Thoracic aorta (tissue), 2 donors: ENCODE measurements around the gene TEX2. TPM values are rescaled to one million over a fixed set of nuclear protein-coding genes. Genes with fewer than 3 reads are reported as not detected.
"Not testable (repeated sequence)": the region's sequence is repeated elsewhere in the genome, so short reads cannot be mapped to it uniquely, and the experiment has no call there.

Source experiments
- ATAC-seq: fragments of 150-250 bp; one replicate; pipeline ENCODE4 v1.8.0; 2017; ENCODE audit warnings: low read depth; ENCODE audit not compliant: insufficient number of reproducible peaks, low FRiP score
- DNase-seq: peaks from one replicate; pipeline ENCODE4 v3.0.0-alpha.2; 2020; ENCODE audit warnings: low spot score
- H3K27ac ChIP-seq, 2 donors: fragments of 200-600 bp; sonication (generic); 1 replicate in 1 of 2; 2 replicates in 1 of 2; pipeline ENCODE4 v1.5.1; 2016; ENCODE audit warnings: mild to moderate bottlenecking in 2 of 2, moderate library complexity in 2 of 2
- H3K27me3 ChIP-seq: fragments of 200-600 bp; sonication (generic); replicated peaks from 2 replicates; pipeline ENCODE4 v1.6.0; 2016; ENCODE audit warnings: mild to moderate bottlenecking; ENCODE audit not compliant: insufficient read depth
- H3K36me3 ChIP-seq: fragments of 200-600 bp; sonication (generic); one replicate; pipeline ENCODE4 v1.5.1; 2016
- H3K4me1 ChIP-seq, 2 donors: fragments of 200-600 bp; sonication (generic); 1 replicate in 1 of 2; 2 replicates in 1 of 2; pipeline versions ENCODE4 v1.5.1 to v1.6.0; 2016; ENCODE audit warnings: low read depth in 2 of 2, mild to moderate bottlenecking in 1 of 2; ENCODE audit not compliant: control insufficient read depth in 1 of 2
- H3K4me3 ChIP-seq: fragments of 200-600 bp; sonication (generic); 2 replicates; pipeline ENCODE4 v1.5.1; 2016; ENCODE audit warnings: mild to moderate bottlenecking
- H3K9me3 ChIP-seq: fragments of 200-600 bp; sonication (generic); 2 replicates; pipeline ENCODE4 v1.5.1; 2016
- CTCF ChIP-seq: fragments of 200-600 bp; sonication (generic); IDR thresholded peaks from one replicate; pipeline ENCODE4 v1.5.1; 2019; ENCODE audit warnings: antibody characterized with exemption
- total RNA-seq, 2 donors: library from RNA; depleted of rRNA; stranded (reverse); fragments of >200 nt; gene quantifications; one replicate each; pipeline versions ENCODE4 v1.1.0 to v1.2.3, GENCODE V29; 2016

Gene TEX2
- total RNA-seq, 2 donors from 2014 or later = 27.5 to 70.7 TPM

GRCh38 chr17:64124609-64125008 is 138.5 kb downstream of the TEX2 start:
- Histone ChIP-seq H3K36me3 (no peaks in the 10 kb centered on the region), H3K4me1 (peaks cover 11 to 25% of the 10 kb centered on the region in 2 donors), H3K27ac (no peak overlapping the region), H3K4me3 (no peak overlapping the region), H3K9me3 (no peaks in the 10 kb centered on the region), H3K27me3 (no peaks in the 10 kb centered on the region)
- DNase-seq (no peak), ATAC-seq (no peak)
- TF ChIP-seq CTCF = no peak

GRCh38 chr17:64123114-64123513 is 139.9 kb downstream of the TEX2 start:
- TF ChIP-seq CTCF = no peak
- Histone ChIP-seq H3K27me3 (no peaks in the 10 kb centered on the region), H3K27ac (no peak overlapping the region), H3K4me3 (no peak overlapping the region), H3K4me1 (peaks cover 8 to 24% of the 10 kb centered on the region in 2 donors), H3K36me3 (no peaks in the 10 kb centered on the region), H3K9me3 (no peaks in the 10 kb centered on the region)
- DNase-seq = no peak
- no peak for ATAC-seq

GRCh38 chr17:64120972-64121786 is 141.9 kb downstream of the TEX2 start:
- DNase-seq, H3K9me3 ChIP-seq, H3K27ac ChIP-seq, ATAC-seq, H3K4me3 ChIP-seq, H3K27me3 ChIP-seq, H3K36me3 ChIP-seq: not testable (repeated sequence)
- H3K4me1 ChIP-seq = peaks cover 12 to 17% of the 10 kb centered on the region in 2 donors

GRCh38 chr17:64120159-64120810 is 142.8 kb downstream of the TEX2 start:
- no peaks in the 10 kb centered on the region for H3K9me3 ChIP-seq
- no peak for TF ChIP-seq CTCF

GRCh38 chr17:64117981-64118979 is 144.8 kb downstream of the TEX2 start:
- DNase-seq = peak; percentile 6
- no peak for ATAC-seq
- Histone ChIP-seq H3K4me1 (peaks cover 17 to 30% of the 10 kb centered on the region in 2 donors), H3K36me3 (no peaks in the 10 kb centered on the region), H3K9me3 (no peaks in the 10 kb centered on the region), H3K27me3 (no peaks in the 10 kb centered on the region), H3K4me3 (peak overlapping the region; percentile 38), H3K27ac (peak overlapping the region in 1 of 2 donors; percentile 44)
- TF ChIP-seq CTCF = no peak

More at GRCh38 chr17:64120159-64120810, 142.8 kb downstream of the TEX2 start:
- no peak overlapping the region for H3K27ac ChIP-seq
- H3K4me3 ChIP-seq = no peak overlapping the region
- ATAC-seq (no peak), DNase-seq (no peak)
- no peaks in the 10 kb centered on the region for H3K27me3 ChIP-seq
- H3K4me1 ChIP-seq = peaks cover 16 to 23% of the 10 kb centered on the region in 2 donors
- H3K36me3 ChIP-seq = no peaks in the 10 kb centered on the region
